Activated naive CD8-positive, alpha-beta T cell treated with anti-CD3 and anti-CD28 coated beads, Interleukin-2, amount 50 U/mL, for 24 hours (primary cell): ENCODE results near the gene C1orf105.

Experiments
- ATAC-seq: fragments of 150-1000 bp; cut with Tn5 transposase; one replicate; pipeline ENCODE4 v1.10.0; 2021
- DNase-seq: peaks from one replicate; pipeline ENCODE4 v3.0.0; 2021
- H3K27ac Mint-ChIP-seq: one replicate; pipeline ENCODE4 v1.8.0; 2021; ENCODE audit warnings: mild to moderate bottlenecking, mixed read lengths
- H3K27me3 Mint-ChIP-seq: one replicate; pipeline ENCODE4 v1.8.0; 2021; ENCODE audit warnings: mixed read lengths
- H3K36me3 Mint-ChIP-seq: one replicate; pipeline ENCODE4 v1.8.0; 2021; ENCODE audit warnings: low read depth, mixed read lengths
- H3K4me1 Mint-ChIP-seq: one replicate; pipeline ENCODE4 v1.8.0; 2021; ENCODE audit warnings: mixed read lengths
- H3K4me3 Mint-ChIP-seq: one replicate; pipeline ENCODE4 v1.8.0; 2021; ENCODE audit warnings: mild to moderate bottlenecking, moderate library complexity, mixed read lengths
- H3K9me3 Mint-ChIP-seq: one replicate; pipeline ENCODE4 v1.8.0; 2021; ENCODE audit warnings: mixed read lengths

Gene C1orf105

GRCh38 chr1:172451002-172451443, 30.5 kb downstream of the C1orf105 start:
- Mint-ChIP-seq H3K36me3 (no peaks in the 10 kb centered on the region), H3K4me1 (peaks cover 21% of the 10 kb centered on the region), H3K27me3 (no peaks in the 10 kb centered on the region), H3K4me3 (no peak overlapping the region), H3K27ac (no peak overlapping the region), H3K9me3 (no peaks in the 10 kb centered on the region)
- ATAC-seq (peak; percentile 47), DNase-seq (no peak)

- ATAC-seq (no peak), DNase-seq (no peak)
- Mint-ChIP-seq H3K4me3 (no peak overlapping the region), H3K9me3 (no peaks in the 10 kb centered on the region), H3K4me1 (peaks cover 21% of the 10 kb centered on the region), H3K36me3 (no peaks in the 10 kb centered on the region), H3K27ac (no peak overlapping the region), H3K27me3 (no peaks in the 10 kb centered on the region)
Observed at GRCh38 chr1:172452536-172453152, 32.2 kb downstream of the C1orf105 start.

GRCh38 chr1:172453153-172453545, 32.7 kb downstream of the C1orf105 start:
- Mint-ChIP-seq H3K4me1 (peaks cover 21% of the 10 kb centered on the region), H3K9me3 (no peaks in the 10 kb centered on the region), H3K4me3 (no peak overlapping the region), H3K36me3 (no peaks in the 10 kb centered on the region), H3K27me3 (no peaks in the 10 kb centered on the region), H3K27ac (no peak overlapping the region)
- ATAC-seq (no peak), DNase-seq (no peak)

GRCh38 chr1:172453607-172454006, 33.1 kb downstream of the C1orf105 start:
- ATAC-seq (no peak), DNase-seq (no peak)
- Mint-ChIP-seq H3K36me3 (no peaks in the 10 kb centered on the region), H3K4me1 (peaks cover 21% of the 10 kb centered on the region), H3K27me3 (no peaks in the 10 kb centered on the region), H3K9me3 (no peaks in the 10 kb centered on the region), H3K27ac (no peak overlapping the region), H3K4me3 (no peak overlapping the region)

GRCh38 chr1:172455451-172455850, 35.0 kb downstream of the C1orf105 start:
- Mint-ChIP-seq H3K9me3 (no peaks in the 10 kb centered on the region), H3K36me3 (no peaks in the 10 kb centered on the region), H3K4me3 (no peak overlapping the region), H3K4me1 (peaks cover 12% of the 10 kb centered on the region), H3K27me3 (peaks cover 2% of the 10 kb centered on the region), H3K27ac (no peak overlapping the region)
- ATAC-seq (no peak), DNase-seq (no peak)

- ATAC-seq (no peak), DNase-seq (no peak)
- Mint-ChIP-seq H3K27me3 (peaks cover 2% of the 10 kb centered on the region), H3K27ac (no peak overlapping the region), H3K4me1 (peaks cover 3% of the 10 kb centered on the region), H3K4me3 (no peak overlapping the region), H3K36me3 (no peaks in the 10 kb centered on the region), H3K9me3 (no peaks in the 10 kb centered on the region)
Observed at GRCh38 chr1:172456344-172456769, 35.9 kb downstream of the C1orf105 start.

- H3K4me3 Mint-ChIP-seq: no peak overlapping the region
- peaks cover 2% of the 10 kb centered on the region for H3K27me3 Mint-ChIP-seq
- no peaks in the 10 kb centered on the region for H3K9me3 Mint-ChIP-seq
- peaks cover 3% of the 10 kb centered on the region for H3K4me1 Mint-ChIP-seq
- DNase-seq: no peak
- no peak overlapping the region for H3K27ac Mint-ChIP-seq
- ATAC-seq: no peak
- no peaks in the 10 kb centered on the region for H3K36me3 Mint-ChIP-seq
Observed at GRCh38 chr1:172457479-172458130, 37.1 kb downstream of the C1orf105 start.

- H3K4me1 Mint-ChIP-seq: no peaks in the 10 kb centered on the region
- H3K36me3 Mint-ChIP-seq: no peaks in the 10 kb centered on the region
- H3K27me3 Mint-ChIP-seq: peaks cover 2% of the 10 kb centered on the region
- no peak overlapping the region for H3K27ac Mint-ChIP-seq
- H3K9me3 Mint-ChIP-seq: no peaks in the 10 kb centered on the region
- no peak overlapping the region for H3K4me3 Mint-ChIP-seq
- no peak for ATAC-seq
- DNase-seq: no peak
Observed at GRCh38 chr1:172460177-172460576, 39.7 kb downstream of the C1orf105 start.

GRCh38 chr1:172460887-172461315, 40.4 kb downstream of the C1orf105 start:
- Mint-ChIP-seq H3K4me3 (no peak overlapping the region), H3K36me3 (no peaks in the 10 kb centered on the region), H3K27me3 (peaks cover 2% of the 10 kb centered on the region), H3K27ac (no peak overlapping the region), H3K9me3 (no peaks in the 10 kb centered on the region), H3K4me1 (no peaks in the 10 kb centered on the region)
- DNase-seq: no peak
- ATAC-seq: no peak

- H3K4me3 Mint-ChIP-seq: no peak overlapping the region
- no peak overlapping the region for H3K27ac Mint-ChIP-seq
- no peaks in the 10 kb centered on the region for H3K9me3 Mint-ChIP-seq
- H3K27me3 Mint-ChIP-seq: no peaks in the 10 kb centered on the region
- no peaks in the 10 kb centered on the region for H3K36me3 Mint-ChIP-seq
- H3K4me1 Mint-ChIP-seq: no peaks in the 10 kb centered on the region
- DNase-seq: no peak
- ATAC-seq: no peak
Observed at GRCh38 chr1:172465617-172466016, 45.1 kb downstream of the C1orf105 start.

- no peak for DNase-seq
Observed at GRCh38 chr1:172466795-172467407, 46.4 kb downstream of the C1orf105 start.

GRCh38 chr1:172467446-172467845, 47.0 kb downstream of the C1orf105 start:
- Mint-ChIP-seq H3K4me3 (no peak overlapping the region), H3K27ac (no peak overlapping the region), H3K36me3 (no peaks in the 10 kb centered on the region), H3K9me3 (no peaks in the 10 kb centered on the region), H3K27me3 (no peaks in the 10 kb centered on the region), H3K4me1 (no peaks in the 10 kb centered on the region)
- no peak for DNase-seq
- no peak for ATAC-seq

More at GRCh38 chr1:172466795-172467407, 46.4 kb downstream of the C1orf105 start:
- no peaks in the 10 kb centered on the region for H3K36me3 Mint-ChIP-seq
- H3K27me3 Mint-ChIP-seq: no peaks in the 10 kb centered on the region
- H3K4me1 Mint-ChIP-seq: no peaks in the 10 kb centered on the region
- ATAC-seq: no peak
- H3K27ac Mint-ChIP-seq: no peak overlapping the region
- no peaks in the 10 kb centered on the region for H3K9me3 Mint-ChIP-seq
- H3K4me3 Mint-ChIP-seq: no peak overlapping the region

GRCh38 chr1:172468296-172468695, 47.8 kb downstream of the C1orf105 start:
- H3K4me1 Mint-ChIP-seq: no peaks in the 10 kb centered on the region
- H3K9me3 Mint-ChIP-seq: no peaks in the 10 kb centered on the region
- H3K27ac Mint-ChIP-seq: no peak overlapping the region
- H3K4me3 Mint-ChIP-seq: no peak overlapping the region
- DNase-seq (no peak), ATAC-seq (no peak)
- H3K36me3 Mint-ChIP-seq: no peaks in the 10 kb centered on the region
- peaks cover 2% of the 10 kb centered on the region for H3K27me3 Mint-ChIP-seq

- Mint-ChIP-seq H3K9me3 (no peaks in the 10 kb centered on the region), H3K27ac (no peak overlapping the region), H3K4me1 (no peaks in the 10 kb centered on the region), H3K27me3 (peaks cover 3% of the 10 kb centered on the region), H3K4me3 (no peak overlapping the region), H3K36me3 (no peaks in the 10 kb centered on the region)
- no peak for ATAC-seq
- DNase-seq: no peak
Observed at GRCh38 chr1:172469717-172470116, 49.2 kb downstream of the C1orf105 start.

- Mint-ChIP-seq H3K27me3 (peaks cover 3% of the 10 kb centered on the region), H3K4me1 (no peaks in the 10 kb centered on the region), H3K9me3 (no peaks in the 10 kb centered on the region), H3K36me3 (no peaks in the 10 kb centered on the region), H3K27ac (no peak overlapping the region), H3K4me3 (no peak overlapping the region)
- ATAC-seq (no peak), DNase-seq (no peak)
Observed at GRCh38 chr1:172470149-172470548, 49.7 kb downstream of the C1orf105 start.
